Measurements from ENCODE around the gene CHRNA5. TPM values are rescaled to one million over a fixed set of nuclear protein-coding genes. Genes with fewer than 3 reads are reported as not detected.
A peak's percentile ranks its signal among the peaks of the same experiment; 100 is the strongest.

CHRNA5 gene
- total and polyA plus RNA-seq, 2 experiments from 2014 or later: 1.1 to 3.1 TPM

GRCh38 chr15:78540871-78541743 lies 24.2 kb upstream of the CHRNA5 start:
- Histone ChIP-seq H3K9me3 (ENCODE audit: low read depth) (no peaks in the 10 kb centered on the region), H3K79me2 (peaks cover 27% of the 10 kb centered on the region), H3K4me1 (ENCODE audit: insufficient read depth) (peaks cover 14% of the 10 kb centered on the region), H3K4me3 (peak overlapping the region; percentile 74), H4K20me1 (ENCODE audit: insufficient read depth, poor library complexity, severe bottlenecking) (peaks cover 16% of the 10 kb centered on the region), H3K9me2 (replicated peaks; ENCODE audit: insufficient read depth) (no peaks in the 10 kb centered on the region), H2AFZ (peak overlapping the region; percentile 88), H3K27me3 (no peaks in the 10 kb centered on the region), H3K27ac (peak overlapping the region; percentile 95), H3K4me2 (peak overlapping the region; percentile 83), H3K36me3 (replicated peaks; ENCODE audit: insufficient read depth, low read depth) (no peaks in the 10 kb centered on the region)
- no peak for DNase-seq (ENCODE audit: low spot score)
- TF ChIP-seq EZH2phosphoT487 (IDR thresholded peaks at IDR 0.05; ENCODE audit: low read depth, severe bottlenecking, unreplicated experiment) (no peak), EZH2 (IDR thresholded peaks at IDR 0.05; ENCODE audit: borderline replicate concordance) (no peak)
- WGBS (ENCODE audit: low lambda C conversion rate, missing lambda C conversion rate): 11% methylated on average over 17 of the region's 17 CpGs

- no peak for DNase-seq (ENCODE audit: low spot score)
- Histone ChIP-seq H3K9me3 (ENCODE audit: low read depth) (no peaks in the 10 kb centered on the region), H3K9me2 (replicated peaks; ENCODE audit: insufficient read depth) (no peaks in the 10 kb centered on the region), H3K27ac (peak overlapping the region; percentile 95), H4K20me1 (ENCODE audit: insufficient read depth, poor library complexity, severe bottlenecking) (peaks cover 16% of the 10 kb centered on the region), H3K79me2 (peaks cover 27% of the 10 kb centered on the region), H3K4me2 (peak overlapping the region; percentile 83), H2AFZ (no peak overlapping the region), H3K36me3 (replicated peaks; ENCODE audit: insufficient read depth, low read depth) (no peaks in the 10 kb centered on the region), H3K4me1 (ENCODE audit: insufficient read depth) (peaks cover 14% of the 10 kb centered on the region), H3K4me3 (peak overlapping the region; percentile 74), H3K27me3 (no peaks in the 10 kb centered on the region)
- TF ChIP-seq EZH2phosphoT487 (IDR thresholded peaks at IDR 0.05; ENCODE audit: low read depth, severe bottlenecking, unreplicated experiment) (no peak), CTCF (IDR thresholded peaks at IDR 0.05; ENCODE audit: poor library complexity) (no peak), EZH2 (IDR thresholded peaks at IDR 0.05; ENCODE audit: borderline replicate concordance) (no peak)
- 59% methylated on average over 1 of the region's 1 CpG for WGBS (ENCODE audit: low lambda C conversion rate, missing lambda C conversion rate)
Measured at GRCh38 chr15:78541744-78542034, 23.6 kb upstream of the CHRNA5 start.

DNA sequence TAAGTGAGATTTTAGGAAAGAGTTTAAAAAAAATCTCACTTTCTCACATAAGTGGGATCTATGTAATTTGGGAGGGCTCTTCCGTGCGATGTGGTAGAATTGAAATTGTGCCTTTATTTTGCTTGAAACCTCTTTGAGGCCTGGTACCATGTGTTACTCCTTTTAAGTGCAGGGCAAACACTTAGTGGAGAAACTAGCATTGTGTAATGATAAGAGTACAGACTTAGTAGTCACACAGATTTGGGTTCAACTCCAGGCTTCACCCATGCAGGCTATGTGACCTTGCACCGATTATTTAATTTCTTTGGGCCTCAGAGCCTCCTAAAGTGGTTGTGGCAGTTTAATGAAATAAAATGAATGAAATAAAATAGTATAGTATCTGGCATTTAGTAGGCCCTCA lies 22.7 kb upstream of the CHRNA5 start:
- H3K27me3 ChIP-seq: no peaks in the 10 kb centered on the region
- no peak for DNase-seq (ENCODE audit: low spot score)
- H3K79me2 ChIP-seq: peaks cover 27% of the 10 kb centered on the region
- H3K27ac ChIP-seq: no peak overlapping the region
- H3K9me3 ChIP-seq (ENCODE audit: low read depth): no peaks in the 10 kb centered on the region
- WGBS (ENCODE audit: low lambda C conversion rate, missing lambda C conversion rate): 91% methylated on average over 3 of the region's 3 CpGs
- TF ChIP-seq EZH2phosphoT487 (IDR thresholded peaks at IDR 0.05; ENCODE audit: low read depth, severe bottlenecking, unreplicated experiment): no peak
- TF ChIP-seq CTCF (IDR thresholded peaks at IDR 0.05; ENCODE audit: poor library complexity): no peak
- no peak for TF ChIP-seq EZH2 (IDR thresholded peaks at IDR 0.05; ENCODE audit: borderline replicate concordance)
- H3K4me3 ChIP-seq: no peak overlapping the region
- peaks cover 14% of the 10 kb centered on the region for H3K4me1 ChIP-seq (ENCODE audit: insufficient read depth)
- no peaks in the 10 kb centered on the region for H3K9me2 ChIP-seq (replicated peaks; ENCODE audit: insufficient read depth)
- H3K4me2 ChIP-seq: peak overlapping the region; percentile 83
- no peak overlapping the region for H2AFZ ChIP-seq
- no peaks in the 10 kb centered on the region for H3K36me3 ChIP-seq (replicated peaks; ENCODE audit: insufficient read depth, low read depth)
- peaks cover 16% of the 10 kb centered on the region for H4K20me1 ChIP-seq (ENCODE audit: insufficient read depth, poor library complexity, severe bottlenecking)

DNA sequence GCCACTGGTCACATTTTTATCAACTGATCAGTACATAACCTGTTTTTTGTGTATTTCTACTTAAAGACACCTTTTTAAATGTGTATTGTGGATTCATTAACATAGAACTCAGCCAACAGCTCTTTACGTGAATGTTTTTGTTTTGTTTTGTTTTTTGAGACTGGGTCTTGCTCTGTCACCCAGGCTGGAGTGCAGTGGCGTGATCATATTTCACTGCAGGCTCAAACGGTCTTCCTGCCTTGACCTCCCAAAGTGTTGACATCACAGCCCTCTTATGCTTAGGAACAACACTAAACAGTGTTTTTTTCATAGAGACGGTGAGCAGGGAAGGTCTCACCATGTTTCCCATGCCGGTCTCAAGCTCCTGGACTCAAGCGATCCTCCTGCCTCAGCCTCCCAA lies 15.1 kb upstream of the CHRNA5 start:
- no peaks in the 10 kb centered on the region for H3K27me3 ChIP-seq
- H3K4me3 ChIP-seq: no peak overlapping the region
- H2AFZ ChIP-seq: no peak overlapping the region
- no peak overlapping the region for H3K27ac ChIP-seq
- H3K4me2 ChIP-seq: no peak overlapping the region
- WGBS (ENCODE audit: low lambda C conversion rate, missing lambda C conversion rate): 84% methylated on average over 6 of the region's 6 CpGs
- TF ChIP-seq CTCF (IDR thresholded peaks at IDR 0.05; ENCODE audit: poor library complexity): no peak
- no peak for TF ChIP-seq EZH2phosphoT487 (IDR thresholded peaks at IDR 0.05; ENCODE audit: low read depth, severe bottlenecking, unreplicated experiment)
- H3K36me3 ChIP-seq (replicated peaks; ENCODE audit: insufficient read depth, low read depth): no peaks in the 10 kb centered on the region
- no peaks in the 10 kb centered on the region for H3K9me2 ChIP-seq (replicated peaks; ENCODE audit: insufficient read depth)
- no peaks in the 10 kb centered on the region for H3K9me3 ChIP-seq (ENCODE audit: low read depth)
- H3K4me1 ChIP-seq (ENCODE audit: insufficient read depth): no peaks in the 10 kb centered on the region
- no peaks in the 10 kb centered on the region for H3K79me2 ChIP-seq
- no peaks in the 10 kb centered on the region for H4K20me1 ChIP-seq (ENCODE audit: insufficient read depth, poor library complexity, severe bottlenecking)
- DNase-seq (ENCODE audit: low spot score): no peak

Data from hepatocyte (in vitro differentiated cells).